OCI-LY1 (cell line): ENCODE measurements around the gene FREY1.

ENCODE experiments used
- EZH2 ChIP-seq: fragments of 200-600 bp; sonication (generic), shearing (Covaris generic); IDR thresholded peaks from 2 replicates; pipeline ENCODE4 v1.8.0; 2017; ENCODE audit warnings: borderline replicate concordance, mixed run types, mild to moderate bottlenecking, antibody characterized with exemption, low read length, moderate library complexity, mixed read lengths
- TF ChIP-seq, protein P1 (sequence below): fragments of 200-600 bp; sonication (generic), shearing (Covaris generic); IDR thresholded peaks from 2 replicates; pipeline ENCODE4 v1.5.1; 2017; ENCODE audit warnings: mild to moderate bottlenecking, antibody characterized with exemption, low read length, moderate library complexity, mixed read lengths

DNA sequence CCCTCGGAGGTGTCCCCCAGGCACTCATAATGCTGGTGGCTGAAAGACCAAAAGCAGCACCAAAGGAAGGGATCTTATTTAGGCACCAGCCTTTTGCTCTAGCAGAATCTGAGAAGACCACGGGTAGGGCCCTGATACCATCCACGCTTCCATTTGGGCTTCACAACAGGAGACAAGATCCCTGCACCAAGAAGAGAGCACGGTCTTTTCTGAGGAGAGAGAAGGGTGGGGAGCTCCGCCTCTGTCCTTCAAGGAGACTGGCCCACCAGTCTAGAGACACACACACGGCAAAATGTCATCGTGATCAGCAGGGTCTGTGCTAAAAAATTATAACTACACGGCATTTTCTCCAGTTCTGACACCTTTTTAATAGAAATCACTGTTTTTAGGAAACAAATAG is 25.1 kb upstream of the FREY1 start:
- TF ChIP-seq, protein P1, sequence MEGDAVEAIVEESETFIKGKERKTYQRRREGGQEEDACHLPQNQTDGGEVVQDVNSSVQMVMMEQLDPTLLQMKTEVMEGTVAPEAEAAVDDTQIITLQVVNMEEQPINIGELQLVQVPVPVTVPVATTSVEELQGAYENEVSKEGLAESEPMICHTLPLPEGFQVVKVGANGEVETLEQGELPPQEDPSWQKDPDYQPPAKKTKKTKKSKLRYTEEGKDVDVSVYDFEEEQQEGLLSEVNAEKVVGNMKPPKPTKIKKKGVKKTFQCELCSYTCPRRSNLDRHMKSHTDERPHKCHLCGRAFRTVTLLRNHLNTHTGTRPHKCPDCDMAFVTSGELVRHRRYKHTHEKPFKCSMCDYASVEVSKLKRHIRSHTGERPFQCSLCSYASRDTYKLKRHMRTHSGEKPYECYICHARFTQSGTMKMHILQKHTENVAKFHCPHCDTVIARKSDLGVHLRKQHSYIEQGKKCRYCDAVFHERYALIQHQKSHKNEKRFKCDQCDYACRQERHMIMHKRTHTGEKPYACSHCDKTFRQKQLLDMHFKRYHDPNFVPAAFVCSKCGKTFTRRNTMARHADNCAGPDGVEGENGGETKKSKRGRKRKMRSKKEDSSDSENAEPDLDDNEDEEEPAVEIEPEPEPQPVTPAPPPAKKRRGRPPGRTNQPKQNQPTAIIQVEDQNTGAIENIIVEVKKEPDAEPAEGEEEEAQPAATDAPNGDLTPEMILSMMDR = no peak
- no peak for TF ChIP-seq EZH2
